Measurements from ENCODE around the gene SYT3.

DNA sequence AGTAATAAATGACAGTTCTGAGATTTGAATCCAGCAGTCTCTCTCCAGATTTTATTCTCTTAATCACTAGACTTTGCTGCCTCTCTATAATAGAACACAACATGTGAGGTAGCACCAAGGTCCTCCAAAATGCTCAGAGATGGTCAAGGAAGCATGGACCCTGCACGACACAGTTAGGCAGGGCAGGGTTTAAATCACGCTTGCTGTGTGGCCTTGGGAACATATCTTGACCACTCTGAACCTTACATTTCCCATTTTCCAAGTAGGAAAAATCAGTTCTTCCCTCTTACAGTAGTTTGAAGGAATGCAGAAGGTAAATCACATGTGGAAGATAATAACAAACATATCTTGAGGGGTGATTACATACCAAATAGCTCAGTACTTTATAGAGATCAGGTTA is 6.3 kb downstream of the SYT3 start:
- TF ChIP-seq, protein P1, sequence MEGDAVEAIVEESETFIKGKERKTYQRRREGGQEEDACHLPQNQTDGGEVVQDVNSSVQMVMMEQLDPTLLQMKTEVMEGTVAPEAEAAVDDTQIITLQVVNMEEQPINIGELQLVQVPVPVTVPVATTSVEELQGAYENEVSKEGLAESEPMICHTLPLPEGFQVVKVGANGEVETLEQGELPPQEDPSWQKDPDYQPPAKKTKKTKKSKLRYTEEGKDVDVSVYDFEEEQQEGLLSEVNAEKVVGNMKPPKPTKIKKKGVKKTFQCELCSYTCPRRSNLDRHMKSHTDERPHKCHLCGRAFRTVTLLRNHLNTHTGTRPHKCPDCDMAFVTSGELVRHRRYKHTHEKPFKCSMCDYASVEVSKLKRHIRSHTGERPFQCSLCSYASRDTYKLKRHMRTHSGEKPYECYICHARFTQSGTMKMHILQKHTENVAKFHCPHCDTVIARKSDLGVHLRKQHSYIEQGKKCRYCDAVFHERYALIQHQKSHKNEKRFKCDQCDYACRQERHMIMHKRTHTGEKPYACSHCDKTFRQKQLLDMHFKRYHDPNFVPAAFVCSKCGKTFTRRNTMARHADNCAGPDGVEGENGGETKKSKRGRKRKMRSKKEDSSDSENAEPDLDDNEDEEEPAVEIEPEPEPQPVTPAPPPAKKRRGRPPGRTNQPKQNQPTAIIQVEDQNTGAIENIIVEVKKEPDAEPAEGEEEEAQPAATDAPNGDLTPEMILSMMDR (conservative IDR thresholded peaks at IDR 0.05; ENCODE audit: low read depth, low read length), result no peak
- TF ChIP-seq EZH2 (IDR thresholded peaks at IDR 0.05; ENCODE audit: borderline replicate concordance, low read depth, low read length, poor library complexity, severe bottlenecking), result no peak
